ENCODE data around the gene ERN2.

The ERN2 gene

GRCh38 chr16:23716484-23716883 lies 3.5 kb upstream of the ERN2 start:
- no peak for DNase-seq

DNA sequence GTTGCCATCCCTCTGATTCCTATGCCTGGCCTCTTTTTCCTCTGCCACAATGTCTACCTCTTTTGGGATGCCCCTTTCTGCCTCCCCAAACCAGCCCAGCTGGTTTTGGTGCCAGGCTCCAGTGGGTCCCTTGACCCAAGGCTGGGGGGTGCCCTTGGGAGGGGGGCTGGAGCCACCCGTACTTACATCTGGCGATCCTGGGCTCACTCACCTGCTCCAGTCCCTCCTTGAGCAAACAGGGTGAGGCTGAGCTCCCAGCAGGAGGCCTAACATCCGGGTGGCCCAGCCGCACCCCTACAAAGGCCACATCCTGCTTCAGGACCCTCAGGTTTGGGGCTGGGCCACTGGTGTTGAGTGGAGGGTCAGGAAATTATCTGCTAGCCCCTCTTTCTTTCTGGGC lies 1.2 kb downstream of the ERN2 start:
- DNase-seq = no peak

GRCh38 chr16:23710504-23710903 lies 2.5 kb downstream of the ERN2 start:
- DNase-seq = no peak

DNA sequence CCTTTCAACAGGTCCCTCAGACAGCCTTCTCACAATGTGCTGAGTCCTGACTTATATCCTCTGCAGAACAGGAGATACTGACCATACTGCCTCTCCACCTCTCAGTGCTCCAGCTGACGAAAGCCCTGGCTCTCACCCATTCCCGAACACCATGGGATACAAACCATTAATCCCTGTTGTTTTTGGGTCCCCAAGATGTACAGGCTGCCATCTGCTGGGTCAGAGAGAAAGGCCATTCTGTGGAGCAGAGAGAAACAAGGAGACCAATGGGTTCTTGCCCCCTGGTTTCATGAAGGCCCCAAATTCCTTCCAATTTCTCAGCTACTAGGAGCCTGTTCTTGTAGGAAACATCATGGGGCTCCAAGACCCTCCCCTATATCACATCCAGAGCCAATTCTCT lies 3.0 kb downstream of the ERN2 start:
- DNase-seq = no peak

DNA sequence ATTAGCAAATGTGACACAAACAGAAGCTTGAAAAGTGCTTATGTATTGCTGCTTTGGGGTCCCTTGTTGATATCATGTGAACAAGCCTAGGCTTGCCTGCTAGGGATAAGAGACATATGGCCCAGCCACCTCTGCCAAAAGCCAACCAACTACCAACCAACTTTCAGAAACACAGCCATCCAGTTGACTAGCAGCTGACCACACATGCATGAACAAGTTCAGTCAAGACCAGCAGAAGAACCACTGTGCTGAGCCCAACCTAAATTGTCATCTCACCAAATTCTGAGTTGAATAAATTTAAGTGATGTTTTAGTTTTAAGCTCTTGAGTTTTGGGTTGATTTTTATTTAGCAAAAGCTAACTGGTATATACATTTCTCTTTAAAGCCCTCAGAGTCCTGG lies 3.5 kb downstream of the ERN2 start:
- DNase-seq = no peak

DNA sequence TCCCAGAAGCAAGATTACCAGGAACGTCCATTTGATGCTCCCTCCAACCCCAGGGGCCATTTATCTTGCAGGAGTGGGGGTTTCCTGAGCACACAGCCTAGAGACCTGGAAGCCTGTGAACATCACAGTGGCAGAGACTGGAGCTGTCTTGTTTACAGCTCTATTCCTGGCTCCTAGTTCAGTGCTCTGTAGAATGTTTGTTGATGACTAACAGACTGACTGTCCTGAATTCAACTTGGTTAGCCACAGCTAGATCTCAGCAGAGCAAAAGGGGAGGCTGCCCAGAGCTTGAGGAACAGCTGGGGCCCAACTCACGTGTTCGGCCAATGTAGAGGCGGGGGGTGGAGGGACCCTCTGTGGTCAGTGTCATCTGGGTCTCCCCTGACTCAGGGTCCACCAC lies 6.6 kb downstream of the ERN2 start:
- DNase-seq = no peak

GRCh38 chr16:23705517-23705902 lies 7.5 kb downstream of the ERN2 start:
- DNase-seq = no peak

DNA sequence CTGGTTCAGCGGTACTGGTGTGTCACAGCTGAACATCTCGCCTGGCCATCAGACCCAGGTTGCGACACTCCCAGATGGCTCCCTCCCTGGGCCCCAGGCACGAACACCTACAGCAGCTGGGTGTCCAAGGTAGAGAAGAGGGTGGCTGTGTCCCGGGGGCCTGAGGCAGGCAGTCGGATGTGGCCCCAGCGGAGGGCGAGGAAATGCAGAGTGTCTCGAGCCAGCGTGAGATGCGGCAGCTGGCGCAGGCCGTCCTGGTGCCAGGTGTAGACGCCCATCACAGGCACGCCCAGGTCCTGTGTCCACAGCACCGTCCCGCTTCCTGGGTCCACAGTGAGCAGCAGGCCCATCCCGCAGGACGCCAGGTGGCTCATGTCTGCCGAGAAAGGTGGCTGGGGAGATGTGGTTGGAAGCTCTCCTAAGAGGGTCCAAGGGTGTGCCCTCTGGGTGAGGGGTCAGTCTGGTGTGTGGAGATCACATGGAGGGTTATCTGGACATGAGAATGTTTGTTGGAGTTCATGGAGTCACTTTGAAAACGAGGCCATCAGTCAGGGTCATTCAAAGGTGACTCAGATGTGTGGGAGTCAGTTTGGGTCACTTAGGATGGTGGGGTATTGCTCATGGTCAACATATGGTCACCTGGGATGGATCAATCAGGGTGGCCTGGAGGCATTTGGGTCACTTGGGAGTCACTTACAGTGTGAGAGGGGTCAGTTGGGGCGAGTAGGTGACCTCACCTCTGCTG lies 8.1 kb downstream of the ERN2 start:
- no peak for DNase-seq

DNA sequence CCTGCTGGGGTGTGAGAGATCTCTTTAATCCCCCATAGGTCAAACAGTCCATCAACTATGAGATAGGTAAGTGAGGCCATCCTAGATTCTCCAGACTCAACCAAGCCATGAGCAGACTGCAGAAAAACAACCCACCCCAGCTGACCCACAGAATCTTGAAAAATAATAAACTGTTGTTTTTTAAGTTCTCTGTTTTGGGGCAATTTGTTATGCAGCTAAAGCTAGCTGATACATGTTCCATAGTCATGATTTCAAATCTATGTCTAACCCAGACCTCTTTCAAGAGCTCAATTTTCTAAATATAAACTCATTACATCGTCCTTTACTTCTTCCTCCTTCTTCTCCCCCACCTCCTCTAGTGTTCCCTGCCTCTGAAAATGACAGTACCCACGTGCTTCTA lies 10.1 kb downstream of the ERN2 start:
- DNase-seq = no peak

- DNase-seq = no peak
Measured at GRCh38 chr16:23701045-23701444, 12.0 kb downstream of the ERN2 start.

DNA sequence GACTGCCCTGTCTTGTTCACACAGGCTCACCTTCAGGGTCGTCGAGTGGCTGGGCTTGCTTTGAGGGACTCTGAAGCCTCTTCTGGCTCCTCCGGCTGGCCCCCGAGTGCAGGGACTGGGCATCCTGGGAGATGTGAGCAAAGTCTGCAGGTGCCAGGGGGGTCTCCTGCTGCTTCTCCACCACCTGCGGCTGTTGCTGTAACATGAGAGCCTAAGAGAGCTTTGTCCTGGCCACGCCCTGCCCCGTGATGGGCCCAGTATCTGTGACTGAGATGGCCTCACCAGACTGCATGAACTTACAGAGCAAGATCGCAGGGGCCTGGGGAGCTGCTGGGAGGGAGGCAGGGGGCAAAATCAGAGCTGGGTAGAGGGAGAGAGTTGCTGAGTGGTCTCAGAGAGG lies 12.5 kb downstream of the ERN2 start:
- no peak for DNase-seq

GRCh38 chr16:23700093-23700492 lies 12.9 kb downstream of the ERN2 start:
- no peak for DNase-seq

- no peak for DNase-seq
Measured at GRCh38 chr16:23699100-23699499, 13.9 kb downstream of the ERN2 start.

GRCh38 chr16:23695756-23696155 lies 17.3 kb downstream of the ERN2 start:
- DNase-seq = no peak

GRCh38 chr16:23694644-23695373 lies 18.2 kb downstream of the ERN2 start:
- no peak for DNase-seq

DNA sequence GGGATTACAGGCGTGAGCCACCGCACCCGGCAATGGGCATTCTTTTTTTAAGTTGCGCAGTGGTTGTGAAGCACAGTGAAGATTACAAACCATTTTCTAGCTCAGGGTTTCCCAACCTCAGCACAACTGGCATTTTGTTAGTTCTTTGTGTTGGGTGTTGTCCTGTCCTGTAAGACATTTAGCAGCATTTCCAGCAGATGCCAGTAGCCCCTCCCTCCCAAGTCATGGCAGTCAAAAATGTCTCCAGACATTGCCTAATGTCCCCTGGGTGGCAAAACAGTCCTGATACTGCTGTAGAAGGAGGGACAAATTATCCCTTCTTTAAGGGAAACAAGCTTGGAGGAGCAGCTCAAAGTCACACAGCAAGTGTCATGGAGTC lies 18.8 kb downstream of the ERN2 start:
- no peak for DNase-seq

DNA sequence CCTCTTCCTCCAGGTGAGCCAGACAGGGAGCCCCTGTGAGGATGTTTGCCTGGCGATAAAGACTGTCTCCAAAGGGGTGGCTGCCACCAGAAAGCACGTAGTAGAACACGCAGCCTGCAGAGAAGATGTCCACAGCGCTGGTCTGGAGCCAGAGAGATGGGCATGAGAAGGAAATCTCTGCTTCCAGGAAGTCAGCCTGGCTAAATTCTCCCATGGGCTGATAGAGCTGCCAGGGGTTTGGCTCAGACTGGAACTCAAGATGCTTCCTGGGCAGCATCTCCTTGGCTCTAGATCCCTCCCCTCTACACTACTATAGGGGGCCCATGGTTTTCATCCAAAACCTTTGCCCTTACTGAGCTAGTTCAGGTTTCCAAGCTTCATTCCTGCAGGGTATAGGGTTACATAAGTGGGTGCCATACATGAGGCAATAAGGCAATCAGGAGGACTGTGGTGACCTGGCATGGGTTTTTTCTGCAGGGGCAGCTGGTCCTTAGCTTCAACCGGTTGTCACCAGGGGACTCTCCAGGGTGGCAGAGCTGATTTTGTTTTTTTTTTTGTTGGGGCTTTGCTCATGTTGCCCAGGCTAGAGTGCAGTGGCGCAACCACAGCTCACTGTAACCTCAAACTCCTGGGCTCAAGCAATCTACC lies 20.7 kb downstream of the ERN2 start:
- no peak for DNase-seq

- DNase-seq = no peak
Measured at GRCh38 chr16:23691483-23692189, 21.4 kb downstream of the ERN2 start.

DNA sequence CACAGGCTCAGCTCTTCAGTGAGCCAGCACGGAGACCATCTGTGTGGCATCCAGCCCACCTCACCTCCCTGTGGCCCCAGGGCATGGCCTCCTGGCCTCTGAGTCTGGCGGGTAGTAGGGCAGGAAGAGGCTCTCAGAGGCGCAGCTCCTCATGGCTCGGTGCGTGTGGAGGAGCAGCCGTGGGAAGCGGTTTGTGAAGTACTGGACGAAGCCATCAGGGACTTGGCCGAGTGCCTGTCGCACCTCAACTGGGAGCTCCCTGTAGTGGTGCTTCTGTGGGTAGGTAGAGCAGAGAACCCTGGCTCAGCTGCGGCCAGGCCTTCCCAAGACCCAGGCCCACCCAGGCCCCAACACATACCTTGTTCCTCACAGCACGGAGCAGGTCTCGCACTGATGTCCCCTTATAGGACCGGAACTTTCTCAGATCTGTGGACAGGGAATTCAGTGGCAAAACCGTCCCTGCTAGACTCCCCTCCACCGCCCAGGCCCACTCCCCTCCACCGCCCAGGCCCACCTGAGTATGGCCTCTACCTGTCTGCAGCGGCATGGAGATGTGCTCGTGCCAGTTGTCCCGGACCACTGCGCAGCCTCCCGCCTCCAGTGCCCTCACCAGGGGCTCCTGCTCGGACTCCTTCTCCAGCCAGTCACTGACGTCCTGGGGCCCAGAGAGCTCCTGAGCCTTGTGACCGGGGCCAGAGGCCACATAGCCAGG lies 22.1 kb downstream of the ERN2 start:
- DNase-seq = no peak

- no peak for DNase-seq
Measured at GRCh38 chr16:23689442-23690187, 23.4 kb downstream of the ERN2 start.

GRCh38 chr16:23687034-23687808 lies 25.8 kb downstream of the ERN2 start:
- no peak for DNase-seq
